Bone marrow (tissue), 2 donors: ENCODE measurements around the gene DHX32.
A peak's percentile ranks its signal among the peaks of the same experiment; 100 is the strongest.
"Not testable (repeated sequence)": the region's sequence is repeated elsewhere in the genome, so short reads cannot be mapped to it uniquely, and the experiment has no call there.

Source experiments
- DNase-seq, 2 donors: peaks; one replicate each; lab custom pipeline; 2025; lab: John Stamatoyannopoulos, UW

DHX32 gene

GRCh38 chr10:125881192-125881591, at the start of gene DHX32:
Gene DHX32 (minus strand): TSS chr10:125881292. CDS start chr10:125880824, 468 bp downstream.
- no peak for DNase-seq

GRCh38 chr10:125929618-125930017, 48.5 kb upstream of the DHX32 start:
- no peak for DNase-seq

- no peak for DNase-seq
Measured at GRCh38 chr10:125928928-125929585, 48.0 kb upstream of the DHX32 start.

GRCh38 chr10:125927265-125927664, 46.2 kb upstream of the DHX32 start:
- DNase-seq: not testable (repeated sequence)

- no peak for DNase-seq
Measured at GRCh38 chr10:125926247-125926646, 45.2 kb upstream of the DHX32 start.

- no peak for DNase-seq
Measured at GRCh38 chr10:125925262-125925834, 44.3 kb upstream of the DHX32 start.

- not testable (repeated sequence) for DNase-seq
Measured at GRCh38 chr10:125921643-125922306, 40.7 kb upstream of the DHX32 start.

- DNase-seq: not testable (repeated sequence)
Measured at GRCh38 chr10:125917704-125918361, 36.7 kb upstream of the DHX32 start.

GRCh38 chr10:125916977-125917376, 35.9 kb upstream of the DHX32 start:
- DNase-seq: no peak

GRCh38 chr10:125913277-125913676, 32.2 kb upstream of the DHX32 start:
- not testable (repeated sequence) for DNase-seq

- DNase-seq: no peak
Measured at GRCh38 chr10:125911990-125912389, 30.9 kb upstream of the DHX32 start.

GRCh38 chr10:125911145-125911544, 30.1 kb upstream of the DHX32 start:
- DNase-seq: no peak

GRCh38 chr10:125909491-125909890, 28.4 kb upstream of the DHX32 start:
- not testable (repeated sequence) for DNase-seq

- DNase-seq: not testable (repeated sequence)
Measured at GRCh38 chr10:125908813-125909212, 27.7 kb upstream of the DHX32 start.

- not testable (repeated sequence) for DNase-seq
Measured at GRCh38 chr10:125907598-125907997, 26.5 kb upstream of the DHX32 start.

- DNase-seq: not testable (repeated sequence)
Measured at GRCh38 chr10:125905069-125905994, 24.2 kb upstream of the DHX32 start.

- DNase-seq: not testable (repeated sequence)
Measured at GRCh38 chr10:125903135-125903640, 22.1 kb upstream of the DHX32 start.

- DNase-seq: not testable (repeated sequence)
Measured at GRCh38 chr10:125900963-125901362, 19.9 kb upstream of the DHX32 start.

GRCh38 chr10:125897317-125897716, 16.2 kb upstream of the DHX32 start:
- not testable (repeated sequence) for DNase-seq

- peak; percentile 49 to 54 for DNase-seq
Measured at GRCh38 chr10:125896088-125896934, 15.2 kb upstream of the DHX32 start, which contains the start of gene FANK1. Gene FANK1 (plus strand): TSS chr10:125896564. CDS start chr10:125896643, 79 bp downstream.
